Peyer's patch (tissue), 4 donors: ENCODE results near the gene LHFPL5. TPM values are rescaled to one million over a fixed set of nuclear protein-coding genes. Genes with fewer than 3 reads are reported as not detected.

Experiments used
- DNase-seq, 3 donors: peaks; one replicate each; pipeline ENCODE4 v3.0.0-alpha.2; 2017 to 2019
- H3K27ac ChIP-seq, 4 donors: fragments of 200-600 bp; sonication (generic); one replicate each; pipeline ENCODE4 v1.5.1; 2016 to 2019
- H3K27me3 ChIP-seq, 2 donors: fragments of 200-600 bp; sonication (generic); one replicate each; pipeline ENCODE4 v1.5.1; 2019
- H3K36me3 ChIP-seq, 3 donors: fragments of 200-600 bp; sonication (generic); one replicate each; pipeline ENCODE4 v1.5.1; 2016 to 2019
- H3K4me1 ChIP-seq, 4 donors: fragments of 200-600 bp; sonication (generic); one replicate each; pipeline ENCODE4 v1.5.1; 2016 to 2019
- H3K4me3 ChIP-seq, 4 donors: fragments of 200-600 bp; sonication (generic); 1 replicate in 3 of 4; 2 replicates in 1 of 4; pipeline ENCODE4 v1.5.1; 2016 to 2019; ENCODE audit warnings: mild to moderate bottlenecking in 1 of 4
- H3K9me3 ChIP-seq, 4 donors: fragments of 200-600 bp; sonication (generic); one replicate each; pipeline ENCODE4 v1.5.1; 2016 to 2019; ENCODE audit warnings: mild to moderate bottlenecking in 1 of 4
- CTCF ChIP-seq, 6 experiments: fragments of 450-650 bp in 4 of 6; fragments of 200-600 bp in 2 of 6; sonication (generic) in 1 of 6; IDR thresholded peaks; one replicate each; pipeline ENCODE4 v1.5.1; 2017 to 2019; ENCODE audit warnings: antibody characterized with exemption in 6 of 6, mild to moderate bottlenecking in 3 of 6, moderate library complexity in 1 of 6
- POLR2A ChIP-seq, 2 donors: fragments of 450-650 bp; IDR thresholded peaks; one replicate each; pipeline ENCODE4 v1.5.1; 2017; ENCODE audit warnings: antibody characterized with exemption in 2 of 2, mild to moderate bottlenecking in 2 of 2, moderate library complexity in 2 of 2
- total RNA-seq, 4 donors: library from RNA; depleted of rRNA; stranded (reverse); fragments of >200 nt; gene quantifications; one replicate each; pipeline ENCODE4 v1.1.0, GENCODE V29; 2016

LHFPL5 gene
- total RNA-seq, 4 donors from 2014 or later: not detected

GRCh38 chr6:35842381-35842780 lies 37.2 kb downstream of the LHFPL5 start:
- DNase-seq: no peak
- H3K4me1 ChIP-seq: no peaks in the 10 kb centered on the region
- TF ChIP-seq POLR2A (IDR thresholded peaks at IDR 0.05) (no peak), CTCF (IDR thresholded peaks at IDR 0.05) (no peak)
- no peaks in the 10 kb centered on the region for H3K27me3 ChIP-seq
- no peaks in the 10 kb centered on the region for H3K9me3 ChIP-seq
- H3K36me3 ChIP-seq: peaks cover 0 to 58% (median 0%) of the 10 kb centered on the region in 3 donors
- no peak overlapping the region for H3K27ac ChIP-seq
- H3K4me3 ChIP-seq: no peak overlapping the region

GRCh38 chr6:35844290-35844689 lies 39.1 kb downstream of the LHFPL5 start:
- Histone ChIP-seq H3K27ac (no peak overlapping the region), H3K27me3 (no peaks in the 10 kb centered on the region), H3K4me1 (no peaks in the 10 kb centered on the region), H3K4me3 (no peak overlapping the region), H3K36me3 (peaks cover 0 to 57% (median 0%) of the 10 kb centered on the region in 3 donors), H3K9me3 (peaks cover 0 to 5% (median 0%) of the 10 kb centered on the region in 4 donors)
- DNase-seq: no peak
- TF ChIP-seq CTCF (IDR thresholded peaks at IDR 0.05) (no peak), POLR2A (IDR thresholded peaks at IDR 0.05) (no peak)

DNA sequence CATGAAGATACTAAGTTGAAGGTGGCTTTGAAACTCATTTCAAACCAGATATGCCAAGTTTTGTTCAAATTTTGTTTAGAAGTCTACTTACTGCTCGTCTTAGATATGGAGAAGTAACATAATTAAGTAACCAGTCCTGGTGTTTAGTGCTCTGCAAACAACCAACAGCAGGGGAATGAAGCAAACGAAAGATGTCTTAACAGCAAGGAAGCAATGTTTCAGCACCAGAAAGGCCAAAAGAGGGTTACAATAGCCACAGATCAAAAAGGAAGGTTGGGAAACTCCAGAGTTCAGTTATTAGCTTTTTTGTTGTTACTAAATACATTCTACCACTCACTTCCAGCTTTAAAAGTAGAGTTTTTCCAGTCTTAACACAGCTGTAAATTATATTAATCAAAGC lies 45.1 kb downstream of the LHFPL5 start:
- Histone ChIP-seq H3K36me3 (peaks cover 0 to 56% (median 0%) of the 10 kb centered on the region in 3 donors), H3K4me3 (no peak overlapping the region), H3K4me1 (no peaks in the 10 kb centered on the region), H3K9me3 (peaks cover 0 to 5% (median 0%) of the 10 kb centered on the region in 4 donors), H3K27ac (no peak overlapping the region), H3K27me3 (no peaks in the 10 kb centered on the region)
- no peak for TF ChIP-seq CTCF (IDR thresholded peaks at IDR 0.05)
- TF ChIP-seq POLR2A (IDR thresholded peaks at IDR 0.05): no peak
- no peak for DNase-seq

DNA sequence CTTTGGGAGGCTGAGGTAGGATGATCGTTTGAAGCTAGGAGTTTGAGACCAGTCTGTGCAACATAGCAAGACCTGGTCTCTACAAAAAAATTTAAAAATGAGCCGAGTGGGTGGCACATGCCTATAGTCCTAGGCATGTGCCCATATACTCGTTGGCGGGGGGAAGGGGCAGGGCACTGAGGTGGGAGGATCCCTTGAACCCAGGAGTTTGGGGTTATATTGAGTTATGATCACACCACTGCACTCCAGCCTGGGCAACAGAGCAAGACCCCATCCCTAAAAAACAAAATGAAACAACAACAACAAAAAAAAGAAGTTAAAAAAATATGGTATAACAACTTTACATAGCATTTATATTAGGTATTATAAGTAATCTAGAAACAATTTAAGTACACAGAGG lies 47.8 kb downstream of the LHFPL5 start:
- Histone ChIP-seq H3K27me3 (no peaks in the 10 kb centered on the region), H3K4me1 (no peaks in the 10 kb centered on the region), H3K9me3 (peaks cover 0 to 5% (median 0%) of the 10 kb centered on the region in 4 donors), H3K27ac (no peak overlapping the region), H3K4me3 (no peak overlapping the region), H3K36me3 (peaks cover 0 to 73% (median 0%) of the 10 kb centered on the region in 3 donors)
- no peak for TF ChIP-seq POLR2A (IDR thresholded peaks at IDR 0.05)
- TF ChIP-seq CTCF (IDR thresholded peaks at IDR 0.05): no peak
- DNase-seq: no peak

DNA sequence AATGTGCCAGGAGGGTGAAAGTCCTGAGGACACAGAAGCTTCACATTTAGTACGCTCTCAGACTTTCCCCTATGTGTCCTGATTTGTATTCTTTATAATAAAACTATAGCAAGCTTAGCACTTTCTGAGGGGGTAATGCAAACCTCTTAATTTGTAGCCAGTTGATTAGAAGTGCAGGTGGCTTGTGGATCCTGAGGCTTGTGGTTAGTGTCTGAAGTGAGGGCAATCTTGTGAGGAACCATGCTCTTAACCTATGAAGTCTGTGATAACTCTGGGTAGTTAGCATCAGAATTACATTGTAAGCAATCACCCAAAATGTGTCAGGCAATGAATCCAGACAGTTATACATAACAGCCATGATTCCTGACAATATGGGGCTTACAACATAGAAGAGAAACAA lies 51.1 kb downstream of the LHFPL5 start:
- no peak for DNase-seq
- Histone ChIP-seq H3K4me3 (no peak overlapping the region), H3K9me3 (no peaks in the 10 kb centered on the region), H3K4me1 (no peaks in the 10 kb centered on the region), H3K27me3 (no peaks in the 10 kb centered on the region), H3K27ac (no peak overlapping the region), H3K36me3 (peaks cover 0 to 73% (median 0%) of the 10 kb centered on the region in 3 donors)
- TF ChIP-seq POLR2A (IDR thresholded peaks at IDR 0.05) (no peak), CTCF (IDR thresholded peaks at IDR 0.05) (no peak)

- H3K36me3 ChIP-seq: peaks cover 0 to 68% (median 0%) of the 10 kb centered on the region in 3 donors
- no peak for DNase-seq
- no peak overlapping the region for H3K4me3 ChIP-seq
- H3K9me3 ChIP-seq: no peaks in the 10 kb centered on the region
- no peak overlapping the region for H3K27ac ChIP-seq
- no peaks in the 10 kb centered on the region for H3K27me3 ChIP-seq
- no peaks in the 10 kb centered on the region for H3K4me1 ChIP-seq
- TF ChIP-seq CTCF (IDR thresholded peaks at IDR 0.05): no peak
- TF ChIP-seq POLR2A (IDR thresholded peaks at IDR 0.05): no peak
These were observed 52.7 kb downstream of the LHFPL5 start for GRCh38 chr6:35857853-35858252.
